ENCODE results near the gene BATF2. TPM values are rescaled to one million over a fixed set of nuclear protein-coding genes. Genes with fewer than 3 reads are reported as not detected.
A peak's percentile ranks its signal among the peaks of the same experiment; 100 is the strongest.

The BATF2 gene
- 1.0 TPM in 2 replicates for total RNA-seq (ENCODE audit: low replicate concordance)
- long read RNA-seq, result 0 reads

DNA sequence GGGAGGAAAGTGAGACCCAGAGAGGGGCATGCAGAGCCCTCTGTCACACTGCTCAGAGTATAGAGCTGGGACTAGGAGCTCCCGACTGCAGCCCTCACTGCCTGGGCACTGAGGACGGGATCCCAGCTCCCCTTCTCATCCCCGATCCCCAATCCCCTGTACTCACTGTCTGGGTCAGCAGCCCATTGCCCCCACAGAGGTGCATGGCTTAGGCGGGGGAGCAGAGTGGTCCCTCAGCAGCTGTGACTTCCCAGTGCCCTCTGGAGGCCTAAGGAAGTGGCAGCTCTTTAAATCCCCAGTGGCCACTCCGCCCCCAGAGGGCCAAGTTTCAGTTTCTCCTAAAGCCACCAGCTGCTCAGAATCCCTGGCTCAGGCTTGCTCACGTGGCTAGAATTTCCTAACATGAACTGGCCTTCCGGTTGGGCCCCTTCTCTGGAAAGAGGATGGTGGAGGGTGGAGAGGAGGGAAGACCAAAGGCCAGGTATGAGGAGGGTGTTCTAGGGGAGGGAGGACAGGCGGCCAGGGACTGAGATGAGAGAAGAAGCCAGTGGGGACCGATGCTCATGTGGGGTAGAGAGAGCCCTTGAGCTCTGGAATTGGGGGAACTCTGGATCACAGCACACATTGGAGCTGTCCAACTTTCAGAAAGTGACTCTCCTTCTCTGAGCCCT is at the start of gene BATF2:
Gene BATF2 (minus strand): TSS at position 262 of the 671 bp plus-strand sequence. CDS start 57 bp downstream, at position 205.
- H3K4me1 Mint-ChIP-seq (ENCODE audit: unreplicated experiment), result peaks cover 11% of the 10 kb centered on the region
- TF ChIP-seq CTCF (conservative IDR thresholded peaks at IDR 0.05), result peak; percentile 60
- no peaks in the 10 kb centered on the region for H3K9me3 Mint-ChIP-seq
- no peaks in the 10 kb centered on the region for H3K27me3 Mint-ChIP-seq
- peak within 1 kb of the TSS; percentile 58 for H3K27ac Mint-ChIP-seq
- DNase-seq (ENCODE audit: extremely low spot score, unreplicated experiment), result no peak
- H3K4me3 Mint-ChIP-seq, result peak within 1 kb of the TSS; percentile 67
- H3K36me3 Mint-ChIP-seq, result no peaks in the 10 kb centered on the region

DNA sequence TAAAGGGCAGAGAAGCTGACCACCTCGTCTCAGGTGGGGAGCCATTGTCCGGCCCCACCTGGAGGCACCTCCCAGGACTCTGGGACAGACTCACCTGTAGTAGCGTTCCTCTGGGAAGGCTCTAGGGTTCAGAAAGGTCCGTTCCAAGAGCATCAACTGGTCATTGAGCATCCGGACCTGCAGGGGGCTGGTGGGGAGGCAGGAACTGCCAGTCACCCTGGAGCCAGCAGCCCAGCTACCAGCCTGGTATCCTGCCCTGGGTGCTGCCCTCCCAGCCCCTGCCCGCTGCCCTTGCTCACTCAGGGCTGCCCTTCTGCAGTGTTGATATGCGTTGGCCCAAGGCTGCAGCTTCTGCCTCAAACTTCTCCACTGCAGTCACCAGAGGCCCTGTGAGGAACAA is 49.0 kb upstream of the BATF2 start:
- Mint-ChIP-seq H3K36me3 (peaks cover 6% of the 10 kb centered on the region), H3K4me1 (ENCODE audit: unreplicated experiment) (peaks cover under 1% of the 10 kb centered on the region), H3K27me3 (peaks cover 4% of the 10 kb centered on the region), H3K4me3 (no peak overlapping the region), H3K9me3 (no peaks in the 10 kb centered on the region), H3K27ac (no peak overlapping the region)
- no peak for TF ChIP-seq CTCF (conservative IDR thresholded peaks at IDR 0.05)
- DNase-seq (ENCODE audit: extremely low spot score, unreplicated experiment), result no peak

DNA sequence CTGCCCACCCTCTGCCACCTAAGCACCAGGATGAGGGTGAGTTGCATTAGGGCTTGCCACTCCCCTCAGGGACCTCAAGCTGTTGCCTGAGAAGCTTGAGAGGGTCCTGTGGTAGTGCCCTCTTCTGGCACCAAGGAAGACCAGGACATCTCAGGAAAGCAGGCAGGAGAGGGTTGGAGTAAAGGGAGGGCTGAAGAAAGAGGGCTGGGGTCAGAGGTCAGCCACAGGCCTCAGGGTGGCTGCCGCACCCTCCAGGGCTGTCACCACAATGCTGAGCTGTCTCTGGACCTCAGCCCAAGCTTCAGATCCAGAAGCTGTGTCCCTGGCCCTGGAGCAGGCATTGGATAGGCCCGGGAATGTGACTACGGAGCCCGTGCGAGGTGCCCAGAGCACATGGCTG is 48.3 kb upstream of the BATF2 start:
- Mint-ChIP-seq H3K4me3 (no peak overlapping the region), H3K36me3 (peaks cover 6% of the 10 kb centered on the region), H3K4me1 (ENCODE audit: unreplicated experiment) (peaks cover 4% of the 10 kb centered on the region), H3K27me3 (peaks cover 4% of the 10 kb centered on the region), H3K27ac (no peak overlapping the region), H3K9me3 (no peaks in the 10 kb centered on the region)
- no peak for TF ChIP-seq CTCF (conservative IDR thresholded peaks at IDR 0.05)
- DNase-seq (ENCODE audit: extremely low spot score, unreplicated experiment), result no peak

- H3K9me3 Mint-ChIP-seq, result no peaks in the 10 kb centered on the region
- H3K27ac Mint-ChIP-seq, result peak overlapping the region; percentile 41
- H3K4me1 Mint-ChIP-seq (ENCODE audit: unreplicated experiment), result peaks cover 4% of the 10 kb centered on the region
- H3K4me3 Mint-ChIP-seq, result no peak overlapping the region
- peaks cover 6% of the 10 kb centered on the region for H3K36me3 Mint-ChIP-seq
- H3K27me3 Mint-ChIP-seq, result peaks cover 4% of the 10 kb centered on the region
- DNase-seq (ENCODE audit: extremely low spot score, unreplicated experiment), result no peak
- no peak for TF ChIP-seq CTCF (conservative IDR thresholded peaks at IDR 0.05)
Observed at GRCh38 chr11:65043881-65044501, 47.2 kb upstream of the BATF2 start.

DNA sequence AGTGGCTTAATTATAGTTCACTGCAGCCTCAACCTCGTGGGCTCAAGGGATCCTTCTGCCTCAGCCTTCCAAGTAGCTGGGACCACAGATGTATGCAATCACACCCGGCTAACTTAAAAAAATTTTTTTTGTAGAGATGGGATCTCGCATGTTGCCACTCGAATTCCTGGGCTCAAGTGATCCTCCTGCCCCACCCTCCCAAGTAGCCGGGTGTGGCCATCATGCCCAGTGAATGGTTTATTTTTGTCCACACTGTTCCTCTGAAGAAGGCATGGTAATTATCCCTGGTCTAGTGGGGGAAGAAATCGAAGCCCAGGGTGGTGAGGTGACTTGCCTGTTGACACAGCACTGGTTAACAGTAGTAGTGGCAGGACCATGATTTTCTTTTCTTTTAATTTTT is 46.1 kb upstream of the BATF2 start:
- H3K36me3 Mint-ChIP-seq, result peaks cover 6% of the 10 kb centered on the region
- no peak for TF ChIP-seq CTCF (conservative IDR thresholded peaks at IDR 0.05)
- peak overlapping the region; percentile 92 for H3K4me3 Mint-ChIP-seq
- no peaks in the 10 kb centered on the region for H3K9me3 Mint-ChIP-seq
- no peak for DNase-seq (ENCODE audit: extremely low spot score, unreplicated experiment)
- H3K27me3 Mint-ChIP-seq, result peaks cover 4% of the 10 kb centered on the region
- H3K27ac Mint-ChIP-seq, result no peak overlapping the region
- H3K4me1 Mint-ChIP-seq (ENCODE audit: unreplicated experiment), result peaks cover 4% of the 10 kb centered on the region
